PC-3 (cell line): ENCODE measurements around the gene FZD4. TPM values are rescaled to one million over a fixed set of nuclear protein-coding genes. Genes with fewer than 3 reads are reported as not detected.
A peak's percentile ranks its signal among the peaks of the same experiment; 100 is the strongest.

ENCODE experiments used
- ATAC-seq: fragments of 200-7000 bp; cut with Tn5 transposase; 2 replicates; pipeline ENCODE4 v1.9.1; 2020; ENCODE audit warnings: mild to moderate bottlenecking, moderate library complexity
- BruUV-seq: library from RNA; stranded (reverse); fragments of 400-500 nt; replicated peaks from 2 replicates; lab custom pipeline; 2021; lab: Mats Ljungman, UMichigan
- CTCF ChIA-PET: fragments of 300-600 bp; sonication (Branson Sonifier 250); formaldehyde crosslinking; loops from one replicate; lab custom pipeline; 2022; ENCODE audit warnings: antibody characterized with exemption; lab: Charles Lee
- POLR2A ChIA-PET: fragments of 300-600 bp; sonication (Branson Sonifier 250); formaldehyde crosslinking; loops from one replicate; lab custom pipeline; 2022; ENCODE audit warnings: antibody characterized with exemption; ENCODE audit not compliant: unreplicated experiment; lab: Charles Lee
- DNase-seq: peaks from one replicate; pipeline ENCODE4 v3.0.0-alpha.2; 2015
- H2AFZ ChIP-seq: fragments of 300-600 bp; sonication (generic); 2 replicates; pipeline ENCODE4 v1.6.0; 2016; ENCODE audit warnings: antibody characterized with exemption, low read length
- H3F3A ChIP-seq: fragments of 300-600 bp; sonication (generic); one replicate; pipeline ENCODE4 v1.6.0; 2017; ENCODE audit warnings: antibody characterized with exemption, low read length, control low read depth, mild to moderate bottlenecking; ENCODE audit not compliant: unreplicated experiment
- H3K27ac ChIP-seq: fragments of 300-600 bp; sonication (generic); 2 replicates; pipeline ENCODE4 v1.5.1; 2016; ENCODE audit warnings: mild to moderate bottlenecking, low read length
- H3K27me3 ChIP-seq: fragments of 300-600 bp; sonication (generic); 2 replicates; pipeline ENCODE4 v1.6.1; 2016; ENCODE audit warnings: low read length, mixed read lengths
- H3K36me3 ChIP-seq: fragments of 300-600 bp; sonication (generic); 2 replicates; pipeline ENCODE4 v1.6.1; 2016; ENCODE audit warnings: low read depth, mixed run types, low read length, mixed read lengths
- H3K4me1 ChIP-seq: fragments of 300-600 bp; sonication (generic); 2 replicates; pipeline ENCODE4 v1.5.1; 2016; ENCODE audit warnings: low read length; ENCODE audit not compliant: insufficient read depth
- H3K4me2 ChIP-seq: fragments of 300-600 bp; sonication (generic); 2 replicates; pipeline ENCODE4 v1.6.0; 2016; ENCODE audit warnings: low read length
- H3K4me3 ChIP-seq: fragments of 300-600 bp; sonication (generic); 2 replicates; pipeline ENCODE4 v1.5.1; 2016; ENCODE audit warnings: mild to moderate bottlenecking, low read length, mixed read lengths
- H3K79me2 ChIP-seq: fragments of 300-600 bp; sonication (generic); 2 replicates; pipeline ENCODE4 v1.6.1; 2017; ENCODE audit warnings: low read length, mixed read lengths
- H3K9ac ChIP-seq: fragments of 300-600 bp; sonication (generic); 2 replicates; pipeline ENCODE4 v1.6.0; 2016; ENCODE audit warnings: mild to moderate bottlenecking, low read length
- H3K9me2 ChIP-seq: fragments of 300-600 bp; sonication (generic); replicated peaks from 2 replicates; pipeline ENCODE4 v1.6.1; 2016; ENCODE audit warnings: mixed run types, low read length, mixed read lengths
- H3K9me3 ChIP-seq: fragments of 300-600 bp; sonication (generic); 2 replicates; pipeline ENCODE4 v1.6.1; 2016; ENCODE audit warnings: low read length, mixed read lengths
- H4K20me1 ChIP-seq: fragments of 300-600 bp; sonication (generic); 2 replicates; pipeline ENCODE4 v1.6.1; 2016; ENCODE audit warnings: low read length, mixed read lengths
- EZH2 ChIP-seq: fragments of 300-600 bp; sonication (generic); IDR thresholded peaks from one replicate; pipeline ENCODE4 v1.6.1; 2017; ENCODE audit warnings: antibody characterized with exemption, mild to moderate bottlenecking, low read length; ENCODE audit not compliant: unreplicated experiment
- EZH2phosphoT487 ChIP-seq: fragments of 300-600 bp; sonication (generic); IDR thresholded peaks from 2 replicates; pipeline ENCODE4 v1.6.1; 2018; ENCODE audit warnings: mild to moderate bottlenecking, antibody characterized with exemption, low read length, borderline replicate concordance
- intact Hi-C: fragments of 100-400 bp; cut with micrococcal nuclease; formaldehyde crosslinking; loops from 2 replicates; pipeline ENCODE4 v1.9.0; 2023
- total RNA-seq: library from RNA; depleted of rRNA; stranded (reverse); fragments of >200 nt; gene quantifications from 2 replicates; pipeline ENCODE4 v1.2.3, GENCODE V29; 2014
- TF ChIP-seq, protein P1 (sequence below): fragments of 300-600 bp; sonication (generic); conservative IDR thresholded peaks from 2 replicates; pipeline ENCODE4 v1.5.1; 2017; ENCODE audit warnings: antibody characterized with exemption, low read depth, mild to moderate bottlenecking, low read length

Gene FZD4
- total RNA-seq, 1 experiment from 2014 or later, result 17.7 TPM

DNA sequence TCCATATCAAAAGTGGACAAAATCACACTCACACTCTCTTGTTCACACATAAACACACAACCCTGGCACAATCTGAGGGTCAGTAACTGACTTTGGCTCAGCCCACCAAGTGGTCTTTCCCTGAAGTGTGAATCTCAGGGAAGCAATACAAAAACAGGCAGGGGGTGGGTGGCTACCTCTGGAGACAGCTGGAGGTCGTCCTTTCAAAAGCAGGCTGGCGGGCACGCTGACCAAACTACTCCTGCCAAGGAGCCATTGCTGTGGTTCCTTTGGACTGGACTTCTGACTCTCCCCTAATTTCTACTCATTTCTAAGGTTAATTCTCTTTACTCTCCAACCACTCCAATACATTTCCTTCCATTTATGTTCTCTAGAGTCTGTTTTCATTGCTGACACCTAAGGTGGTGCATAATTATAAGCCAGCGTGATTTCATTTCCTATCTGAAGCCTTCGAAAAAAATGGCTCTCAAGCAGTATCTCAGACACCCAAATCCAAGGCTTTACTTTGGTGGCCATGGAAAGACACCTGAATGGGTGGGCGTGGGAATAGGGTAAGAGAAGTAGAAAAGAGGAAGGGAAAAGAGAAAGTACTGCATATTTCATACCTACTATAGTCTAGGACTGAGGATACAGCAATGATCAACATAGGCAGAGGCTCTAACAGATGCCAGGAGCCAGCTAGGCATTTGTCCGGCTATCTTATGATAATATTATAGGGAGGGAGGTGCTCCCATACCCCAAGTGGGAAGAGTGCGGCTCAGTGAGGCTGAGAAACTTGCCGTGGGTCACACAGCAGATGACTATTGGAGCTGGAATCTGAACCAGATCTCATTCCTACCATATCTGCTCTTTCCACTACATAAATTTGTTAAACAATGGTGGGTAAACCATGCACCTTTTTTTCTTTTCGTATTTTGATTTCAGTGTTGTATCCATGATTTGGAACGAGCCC is 22.0 kb downstream of the FZD4 start:
- intact Hi-C loops, result no loop called here
- ChIA-PET POLR2A (interaction anchor here (0.9 kb wide), 1 partner anchor 21 kb away, joined by 3 read pairs; no protein-coding TSS in a partner anchor), CTCF (interaction anchor here (1.3 kb wide), 1 partner anchor 1078 kb away, joined by 3 read pairs; the partner anchor contains the start of gene CCDC83)
- H4K20me1 ChIP-seq, result no peaks in the 10 kb centered on the region
- peak overlapping the region; percentile 58; the same call in 1 of the 2 replicates for H3K9ac ChIP-seq
- no peaks in the 10 kb centered on the region for H3K36me3 ChIP-seq
- H3K79me2 ChIP-seq, result no peaks in the 10 kb centered on the region
- BruUV-seq, result no TSS peak
- H3K4me3 ChIP-seq, result no peak overlapping the region
- H3K27ac ChIP-seq, result peak overlapping the region; percentile 90
- DNase-seq, result no peak
- H3K9me2 ChIP-seq, result no peaks in the 10 kb centered on the region
- TF ChIP-seq EZH2phosphoT487, result no peak
- TF ChIP-seq EZH2, result no peak
- TF ChIP-seq, protein P1, sequence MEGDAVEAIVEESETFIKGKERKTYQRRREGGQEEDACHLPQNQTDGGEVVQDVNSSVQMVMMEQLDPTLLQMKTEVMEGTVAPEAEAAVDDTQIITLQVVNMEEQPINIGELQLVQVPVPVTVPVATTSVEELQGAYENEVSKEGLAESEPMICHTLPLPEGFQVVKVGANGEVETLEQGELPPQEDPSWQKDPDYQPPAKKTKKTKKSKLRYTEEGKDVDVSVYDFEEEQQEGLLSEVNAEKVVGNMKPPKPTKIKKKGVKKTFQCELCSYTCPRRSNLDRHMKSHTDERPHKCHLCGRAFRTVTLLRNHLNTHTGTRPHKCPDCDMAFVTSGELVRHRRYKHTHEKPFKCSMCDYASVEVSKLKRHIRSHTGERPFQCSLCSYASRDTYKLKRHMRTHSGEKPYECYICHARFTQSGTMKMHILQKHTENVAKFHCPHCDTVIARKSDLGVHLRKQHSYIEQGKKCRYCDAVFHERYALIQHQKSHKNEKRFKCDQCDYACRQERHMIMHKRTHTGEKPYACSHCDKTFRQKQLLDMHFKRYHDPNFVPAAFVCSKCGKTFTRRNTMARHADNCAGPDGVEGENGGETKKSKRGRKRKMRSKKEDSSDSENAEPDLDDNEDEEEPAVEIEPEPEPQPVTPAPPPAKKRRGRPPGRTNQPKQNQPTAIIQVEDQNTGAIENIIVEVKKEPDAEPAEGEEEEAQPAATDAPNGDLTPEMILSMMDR, result no peak
- H3K4me1 ChIP-seq, result peaks cover 52% of the 10 kb centered on the region
- H3K9me3 ChIP-seq, result no peaks in the 10 kb centered on the region
- H3K4me2 ChIP-seq, result peak overlapping the region; percentile 75
- peaks cover 5% of the 10 kb centered on the region for H3F3A ChIP-seq
- H2AFZ ChIP-seq, result no peak overlapping the region
- no peak for ATAC-seq
- no peaks in the 10 kb centered on the region for H3K27me3 ChIP-seq

DNA sequence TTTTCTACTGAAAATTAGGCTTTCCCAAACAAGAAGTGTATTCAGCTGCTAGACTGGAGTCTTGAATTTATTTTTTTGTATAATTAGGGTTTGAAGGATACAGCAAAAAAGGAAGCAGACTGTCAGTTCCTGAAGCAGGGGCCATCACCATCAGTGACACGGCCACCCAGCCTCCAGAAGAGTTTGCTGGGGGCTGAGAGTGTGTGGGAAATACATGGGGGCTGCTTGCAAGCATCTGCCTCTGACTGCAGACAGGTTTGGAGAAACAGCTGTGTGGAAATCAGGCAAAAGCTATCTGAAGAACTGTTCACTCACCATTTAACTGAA is 23.0 kb downstream of the FZD4 start:
- H3K36me3 ChIP-seq, result no peaks in the 10 kb centered on the region
- no peaks in the 10 kb centered on the region for H4K20me1 ChIP-seq
- BruUV-seq, result no TSS peak
- H3K9me3 ChIP-seq, result no peaks in the 10 kb centered on the region
- no peak for DNase-seq
- H3K27me3 ChIP-seq, result no peaks in the 10 kb centered on the region
- H3K4me3 ChIP-seq, result peak overlapping the region; percentile 25; the same call in 1 of the 2 replicates
- H3K9ac ChIP-seq, result peak overlapping the region; percentile 58
- intact Hi-C loops, result no loop called here
- no peak for TF ChIP-seq EZH2phosphoT487
- TF ChIP-seq, protein P1, result no peak
- no peak for TF ChIP-seq EZH2
- ChIA-PET CTCF (interaction anchor here (0.6 to 1.3 kb wide), 5 partner anchors 22 to 1204 kb away, joined by 3 to 5 read pairs (median 3); partner anchors contain the start of genes CCDC83 and FZD4), POLR2A (interaction anchor here (0.6 to 1.0 kb wide), 6 partner anchors 12 to 1103 kb away, joined by 3 to 5 read pairs (median 3); partner anchors contain the start of gene FZD4)
- no peak; the same call in 1 of the 2 replicates for ATAC-seq
- no peak overlapping the region for H2AFZ ChIP-seq
- H3K79me2 ChIP-seq, result no peaks in the 10 kb centered on the region
- no peaks in the 10 kb centered on the region for H3K9me2 ChIP-seq
- peaks cover 49% of the 10 kb centered on the region for H3K4me1 ChIP-seq
- peak overlapping the region; percentile 90 for H3K27ac ChIP-seq
- H3F3A ChIP-seq, result peaks cover 5% of the 10 kb centered on the region
- peak overlapping the region; percentile 75 for H3K4me2 ChIP-seq
